ENCODE measurements around the gene MESD. TPM values are rescaled to one million over a fixed set of nuclear protein-coding genes. Genes with fewer than 3 reads are reported as not detected.

MESD gene
- total and polyA plus RNA-seq, 9 of the 15 experiments (the other 6 are each of a cell fraction or from before 2014, with no cell fraction given) = 11.3 to 39.7 (median 22.8) TPM

GRCh38 chr15:80953001-80953952 lies 36.3 kb downstream of the MESD start (continued):
- no peak for TF ChIP-seq XRCC3 (IDR thresholded peaks at IDR 0.05)

GRCh38 chr15:80951941-80952340 lies 37.7 kb downstream of the MESD start:
- Histone ChIP-seq H3K27ac (ENCODE audit: extremely low read depth, low read depth, low read length) (no peak overlapping the region), H3K4me1 (replicated peaks in 1 of 2; ENCODE audit: control insufficient read depth in 2 of 2, insufficient read depth in 2 of 2, low read length in 2 of 2) (peaks cover 4 to 12% of the 10 kb centered on the region in 2 experiments; a peak in 2 of 5 replicates), H2AFZ (ENCODE audit: low read depth, low read length) (no peak overlapping the region), H3K36me3 (ENCODE audit: control insufficient read depth, insufficient read depth, low read length) (peaks cover 2% of the 10 kb centered on the region; the same call in 1 of the 3 replicates), H3K4me3 (no peak overlapping the region), H3K9ac (ENCODE audit: insufficient read depth in 1 of 2, low read depth in 2 of 2, low read length in 2 of 2) (no peak overlapping the region), H3K4me2 (ENCODE audit: insufficient read depth, low read length) (no peak overlapping the region), H3K79me2 (ENCODE audit: control insufficient read depth, insufficient read depth, low read length) (no peaks in the 10 kb centered on the region), H3K27me3 (ENCODE audit: control insufficient read depth in 2 of 2, insufficient read depth in 2 of 2, low read length in 2 of 2) (no peaks in the 10 kb centered on the region), H3K9me3 (replicated peaks; ENCODE audit: control insufficient read depth, insufficient read depth, low read depth, low read length) (no peaks in the 10 kb centered on the region), H3K9me1 (ENCODE audit: control insufficient read depth, insufficient read depth, low read length) (no peaks in the 10 kb centered on the region), H4K20me1 (replicated peaks; ENCODE audit: control insufficient read depth, insufficient read depth, low read length) (0 out of 2 replicates have a peak, but pooled peaks cover 4% of the 10 kb centered on the region)
- TF ChIP-seq NFIC (IDR thresholded peaks at IDR 0.05) (peak; percentile 60), E2F8 (IDR thresholded peaks at IDR 0.05; ENCODE audit: low read depth, partially characterized antibody) (no peak), ZNF644 (tag; IDR thresholded peaks at IDR 0.05; ENCODE audit: low read depth) (no peak), CSDE1 (IDR thresholded peaks at IDR 0.05) (no peak)
- ChIA-PET CTCF (ENCODE audit: low intra/inter-chr PET ratio) (no interaction called here), POLR2A (no interaction called here)
- WGBS (ENCODE audit: insufficient coverage, low coverage, missing lambda C conversion rate) = 46% methylated on average over 5 of the region's 5 CpGs
- DNase-seq (ENCODE audit: extremely low read depth in 1 of 4, low spot score in 3 of 4) = no peak
- no TSS peak for BruUV-seq (replicated peaks)
- FAIRE-seq = no peak
- in situ Hi-C loops (cut with MboI) (no loop called here), intact Hi-C loops (cut with micrococcal nuclease) (no loop called here)
- ATAC-seq = no peak
